Hepatocyte (in vitro differentiated cells): ENCODE results near the gene ZNF142. TPM values are rescaled to one million over a fixed set of nuclear protein-coding genes. Genes with fewer than 3 reads are reported as not detected.

ENCODE experiments used
- DNase-seq: peaks from one replicate; pipeline ENCODE4 v3.0.0-alpha.2; 2016; ENCODE audit warnings: low spot score
- H2AFZ ChIP-seq: fragments of 200-600 bp; sonication (generic); 2 replicates; pipeline ENCODE4 v1.6.0; 2016; ENCODE audit warnings: antibody characterized with exemption, mild to moderate bottlenecking
- H3K27ac ChIP-seq: fragments of 200-600 bp; sonication (generic); 2 replicates; pipeline ENCODE4 v1.5.1; 2016; ENCODE audit warnings: mild to moderate bottlenecking
- H3K27me3 ChIP-seq: fragments of 200-600 bp; sonication (generic); 2 replicates; pipeline ENCODE4 v1.6.1; 2016
- H3K36me3 ChIP-seq: fragments of 200-600 bp; sonication (generic); replicated peaks from 2 replicates; pipeline ENCODE4 v1.5.1; 2016; ENCODE audit warnings: low read depth; ENCODE audit not compliant: insufficient read depth
- H3K4me1 ChIP-seq: fragments of 200-600 bp; sonication (generic); 2 replicates; pipeline ENCODE4 v1.5.1; 2016; ENCODE audit warnings: mild to moderate bottlenecking, moderate library complexity; ENCODE audit not compliant: insufficient read depth
- H3K4me2 ChIP-seq: fragments of 200-600 bp; sonication (generic); 2 replicates; pipeline ENCODE4 v1.6.0; 2016
- H3K4me3 ChIP-seq: fragments of 200-600 bp; sonication (generic); 2 replicates; pipeline ENCODE4 v1.5.1; 2016; ENCODE audit warnings: mild to moderate bottlenecking
- H3K79me2 ChIP-seq: fragments of 200-600 bp; sonication (generic); 2 replicates; pipeline ENCODE4 v1.6.0; 2017; ENCODE audit warnings: mild to moderate bottlenecking
- H3K9me2 ChIP-seq: fragments of 200-600 bp; sonication (generic); replicated peaks from 2 replicates; pipeline ENCODE4 v1.6.0; 2017; ENCODE audit warnings: mild to moderate bottlenecking; ENCODE audit not compliant: insufficient read depth
- H3K9me3 ChIP-seq: fragments of 200-600 bp; sonication (generic); 2 replicates; pipeline ENCODE4 v1.5.1; 2016; ENCODE audit warnings: low read depth, mild to moderate bottlenecking
- H4K20me1 ChIP-seq: fragments of 200-600 bp; sonication (generic); 2 replicates; pipeline ENCODE4 v1.6.0; 2016; ENCODE audit warnings: mild to moderate bottlenecking; ENCODE audit not compliant: insufficient read depth, poor library complexity, severe bottlenecking
- CTCF ChIP-seq: fragments of 200-600 bp; sonication (generic); IDR thresholded peaks from 2 replicates; pipeline ENCODE4 v1.5.1; 2016; ENCODE audit warnings: antibody characterized with exemption, mild to moderate bottlenecking; ENCODE audit not compliant: poor library complexity
- EZH2 ChIP-seq: fragments of 200-600 bp; sonication (generic); IDR thresholded peaks from 2 replicates; pipeline ENCODE4 v1.6.1; 2016; ENCODE audit warnings: antibody characterized with exemption, mild to moderate bottlenecking, borderline replicate concordance
- EZH2phosphoT487 ChIP-seq: fragments of 200-600 bp; sonication (generic); IDR thresholded peaks from one replicate; pipeline ENCODE4 v1.6.1; 2018; ENCODE audit warnings: antibody characterized with exemption, mild to moderate bottlenecking, low read depth, moderate library complexity; ENCODE audit not compliant: unreplicated experiment, severe bottlenecking
- WGBS: methylation state at CpG from one replicate; pipeline ENCODE4 v1.1.6; 2016; ENCODE audit warnings: low lambda C conversion rate; ENCODE audit errors: missing lambda C conversion rate; 5-methylcytosine and 5-hydroxymethylcytosine counted together
- polyA plus RNA-seq: library from polyadenylated mRNA; unstranded; fragments of >200 nt; fragmentation: Nextera tagmentation; extraction: Ambion mirVana; gene quantifications from 2 replicates; pipeline ENCODE4 v1.2.1, GENCODE V29; 2016
- total RNA-seq: library from RNA; depleted of rRNA; stranded (reverse); fragments of >200 nt; gene quantifications from 2 replicates; pipeline ENCODE4 v1.2.3, GENCODE V29; 2014

ZNF142 gene
- total and polyA plus RNA-seq, 2 experiments from 2014 or later: 6.0 to 8.9 TPM

DNA sequence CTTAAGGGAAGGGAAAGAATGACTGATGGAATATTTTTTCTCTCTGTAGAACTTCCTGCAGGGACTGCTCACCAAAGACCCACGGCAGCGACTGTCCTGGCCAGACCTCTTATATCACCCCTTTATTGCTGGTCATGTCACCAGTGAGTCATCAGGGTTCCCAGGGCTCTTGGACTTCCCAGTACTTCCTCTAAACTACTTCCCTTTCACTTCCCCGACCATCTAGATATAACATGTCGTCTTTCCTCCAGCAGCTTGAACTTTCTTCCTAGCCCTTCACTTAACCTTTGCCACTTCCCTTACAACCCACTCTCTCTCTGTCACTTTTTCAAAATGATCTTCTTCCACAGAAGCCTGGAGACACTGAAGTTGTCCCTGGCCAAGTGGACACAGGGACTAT is 19.7 kb upstream of the ZNF142 start:
- H4K20me1 ChIP-seq: no peaks in the 10 kb centered on the region
- no peaks in the 10 kb centered on the region for H3K4me1 ChIP-seq
- no peaks in the 10 kb centered on the region for H3K9me3 ChIP-seq
- H3K27me3 ChIP-seq: no peaks in the 10 kb centered on the region
- H3K4me3 ChIP-seq: no peak overlapping the region
- no peak for DNase-seq
- H3K79me2 ChIP-seq: no peaks in the 10 kb centered on the region
- TF ChIP-seq EZH2phosphoT487: no peak
- no peak for TF ChIP-seq CTCF
- TF ChIP-seq EZH2: no peak
- no peak overlapping the region for H3K4me2 ChIP-seq
- H3K9me2 ChIP-seq: no peaks in the 10 kb centered on the region
- H3K36me3 ChIP-seq: no peaks in the 10 kb centered on the region
- H2AFZ ChIP-seq: no peak overlapping the region
- H3K27ac ChIP-seq: no peak overlapping the region
- 85% methylated on average over 4 of the region's 4 CpGs for WGBS

DNA sequence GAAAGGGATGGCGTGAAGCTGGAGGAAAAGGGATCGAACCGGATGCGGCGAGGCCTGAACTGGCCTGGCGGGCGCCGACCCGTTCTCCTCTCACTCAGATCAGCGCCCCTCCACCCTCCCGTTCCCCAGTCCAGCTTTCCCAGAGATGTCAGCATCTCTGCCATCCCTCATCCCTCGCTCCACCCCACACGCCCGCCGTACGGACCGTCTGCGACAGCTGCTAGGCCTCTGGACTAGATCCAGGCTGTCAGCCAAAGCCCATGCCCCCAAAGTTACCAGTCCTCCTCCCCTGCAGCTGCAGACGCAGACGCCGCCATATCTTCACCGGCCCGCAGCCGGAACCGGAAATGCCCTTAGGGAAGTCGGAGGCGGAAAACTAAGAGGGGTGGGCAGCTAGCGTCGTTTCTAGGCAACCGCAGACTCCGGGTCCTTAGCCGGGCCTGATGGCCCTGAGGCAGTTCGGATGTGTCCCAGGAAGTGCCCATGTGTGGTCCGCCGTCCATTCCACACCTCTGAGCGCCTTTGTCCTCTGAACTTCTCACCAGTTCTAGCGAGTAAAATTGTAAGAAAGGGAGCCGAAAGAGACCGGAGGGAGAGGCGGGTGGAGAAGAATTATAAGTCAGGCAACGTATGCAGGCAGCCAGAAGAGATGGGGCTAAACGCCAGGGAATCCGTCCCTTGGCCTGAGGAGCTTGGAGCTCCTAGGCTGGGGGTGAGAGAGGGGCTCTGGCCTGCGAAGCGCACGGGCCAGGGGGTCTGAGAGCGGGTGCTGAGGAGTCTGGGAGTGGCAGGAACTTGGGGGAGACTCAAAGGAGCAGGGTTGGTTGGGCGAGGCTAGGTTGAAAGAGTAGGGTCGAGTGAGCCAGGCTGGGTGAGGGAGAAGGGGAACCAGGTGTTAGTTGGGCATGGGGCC is 12.5 kb upstream of the ZNF142 start, which contains the start of the genes RNF25 and STK36:
TSS of gene RNF25 (minus strand) at position 349 of the 913 bp plus-strand sequence. CDS start at position 317, 32 bp downstream.
TSS of gene STK36 (plus strand) at position 433 of the 913 bp plus-strand sequence. CDS start 744 bp downstream, outside the sequence.
- Histone ChIP-seq H3K36me3 (no peaks in the 10 kb centered on the region), H3K27me3 (no peaks in the 10 kb centered on the region), H3K4me2 (peak within 1 kb of the TSS; percentile 81), H2AFZ (peak within 1 kb of the TSS; percentile 61), H3K27ac (peak within 1 kb of the TSS; percentile 91), H3K4me1 (peaks cover 8% of the 10 kb centered on the region), H3K79me2 (peaks cover 27% of the 10 kb centered on the region), H3K9me2 (no peaks in the 10 kb centered on the region), H3K9me3 (no peaks in the 10 kb centered on the region), H4K20me1 (no peaks in the 10 kb centered on the region), H3K4me3 (peak within 1 kb of the TSS; percentile 42)
- TF ChIP-seq EZH2 (no peak), CTCF (no peak), EZH2phosphoT487 (no peak)
- 2% methylated on average over 41 of the region's 49 CpGs for WGBS
- peak; percentile 94 for DNase-seq

DNA sequence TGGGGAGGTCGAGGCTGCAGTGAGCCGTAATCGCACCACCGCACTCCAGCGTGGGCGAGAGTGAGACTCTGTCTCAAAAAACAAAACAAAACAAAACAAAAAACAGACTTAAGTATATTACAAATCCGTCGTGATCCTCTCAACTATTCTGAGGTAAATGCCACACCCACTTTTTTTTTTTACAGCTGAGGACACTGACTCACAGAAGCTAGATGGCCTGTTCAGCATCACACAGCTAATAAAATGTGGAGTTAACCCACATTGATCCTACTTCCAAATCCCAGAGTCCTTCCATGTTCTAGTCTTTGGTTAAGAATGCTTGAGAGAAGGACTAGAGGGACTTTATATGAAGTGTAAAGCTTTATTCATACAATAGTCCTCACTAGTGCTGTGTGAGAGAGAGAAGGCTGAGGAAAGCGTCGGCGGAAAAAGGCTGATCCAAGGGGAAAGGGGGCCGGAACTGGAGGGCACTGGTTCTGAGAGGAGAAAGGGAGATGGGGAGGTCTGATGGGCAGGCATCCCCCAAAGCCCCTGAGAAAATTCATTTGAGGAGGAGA is 11.8 kb upstream of the ZNF142 start:
- Histone ChIP-seq H3K79me2 (peaks cover 27% of the 10 kb centered on the region), H3K9me2 (no peaks in the 10 kb centered on the region), H4K20me1 (no peaks in the 10 kb centered on the region), H3K27ac (peak overlapping the region; percentile 91), H3K4me1 (peaks cover 8% of the 10 kb centered on the region), H3K4me2 (peak overlapping the region; percentile 81), H3K36me3 (no peaks in the 10 kb centered on the region), H2AFZ (peak overlapping the region; percentile 61), H3K27me3 (no peaks in the 10 kb centered on the region), H3K9me3 (no peaks in the 10 kb centered on the region), H3K4me3 (peak overlapping the region; percentile 42)
- DNase-seq: peak; percentile 50
- WGBS: 45% methylated on average over 12 of the region's 12 CpGs
- no peak for TF ChIP-seq EZH2phosphoT487
- no peak for TF ChIP-seq EZH2
- no peak for TF ChIP-seq CTCF
